C4-2B (cell line): ENCODE measurements around the gene DNMT1.

Experiments used
- CTCF ChIP-seq: fragments of 450-650 bp; conservative IDR thresholded peaks from 2 replicates; pipeline ENCODE4 v1.5.1; 2017; ENCODE audit warnings: mild to moderate bottlenecking
- ZFX ChIP-seq: fragments of 450-650 bp; IDR thresholded peaks from 2 replicates; pipeline ENCODE4 v1.6.1; 2017

GRCh38 chr19:10136936-10137335 is 57.8 kb downstream of the DNMT1 start:
- TF ChIP-seq CTCF (no peak), ZFX (no peak)
